ENCODE results near the gene PEAK3. TPM values are rescaled to one million over a fixed set of nuclear protein-coding genes. Genes with fewer than 3 reads are reported as not detected.

The PEAK3 gene
- total and polyA plus RNA-seq, 10 of the 15 experiments (the other 5 are each of a cell fraction or from before 2014, with no cell fraction given): 0.03 to 0.10 (median 0.05) TPM; not detected in 7

DNA sequence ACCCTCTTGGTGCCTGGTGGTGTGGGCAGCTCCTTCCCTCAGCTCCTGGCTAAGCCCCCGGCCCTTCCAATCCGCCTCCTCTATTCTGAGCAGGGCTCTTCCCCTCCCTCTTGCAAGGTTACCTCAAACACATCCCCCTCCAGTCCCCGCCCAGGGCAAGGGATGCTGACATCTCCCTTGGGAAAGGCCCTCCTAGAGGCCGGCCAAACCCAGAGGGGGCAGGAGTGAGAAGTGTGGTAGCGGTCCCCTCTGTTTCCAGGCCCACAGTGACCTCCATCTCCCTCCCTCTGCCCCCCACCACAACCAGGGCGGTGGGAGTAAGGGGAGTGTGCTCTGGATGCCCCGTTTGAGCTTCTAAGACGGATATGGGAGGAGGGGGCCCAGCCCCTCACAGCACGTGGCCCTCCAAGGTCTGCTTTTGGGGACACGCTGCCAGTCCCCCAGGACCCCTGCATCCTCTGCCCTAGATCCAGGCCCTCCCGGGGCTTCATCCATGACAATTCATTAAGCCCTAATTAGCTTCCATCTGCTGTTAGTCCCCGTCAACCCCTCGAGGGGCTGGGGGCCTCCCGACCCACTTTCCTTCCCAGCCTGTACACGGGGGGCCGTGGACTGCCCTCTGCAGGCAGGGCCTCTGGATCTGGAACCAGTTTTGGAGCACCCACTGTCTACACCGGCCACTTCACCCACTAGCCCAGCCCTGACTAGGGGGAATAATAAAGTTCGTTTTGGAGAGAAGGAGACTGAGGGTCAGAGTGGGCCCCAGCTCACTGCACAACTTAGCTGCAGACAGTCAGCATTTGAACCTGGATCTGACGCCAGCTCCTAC lies 23.7 kb upstream of the PEAK3 start:
- POLR2A ChIA-PET: no interaction called here
- FAIRE-seq (no peak), ATAC-seq (no peak; the same call in 2 of the 3 replicates), DNase-seq (ENCODE audit: low read depth, low spot score) (no peak)
- Histone ChIP-seq H2AFZ (ENCODE audit: control insufficient read depth, low read depth, low read length) (no peak overlapping the region), H3K4me1 (ENCODE audit: control insufficient read depth, insufficient read depth, low read length) (peaks cover 3% of the 10 kb centered on the region; the same call in 1 of the 2 replicates), H3K27ac (ENCODE audit: control insufficient read depth, insufficient read depth) (no peak overlapping the region), H3K4me3 (no peak overlapping the region), H3K79me2 (ENCODE audit: control insufficient read depth, insufficient read depth, low read length) (no peaks in the 10 kb centered on the region), H3K4me2 (ENCODE audit: control insufficient read depth, insufficient read depth) (no peak overlapping the region), H3K27me3 (replicated peaks in 1 of 2; ENCODE audit: control insufficient read depth in 2 of 2, insufficient read depth in 2 of 2, low read length in 1 of 2) (peaks cover 9 to 15% of the 10 kb centered on the region in 2 experiments), H4K20me1 (ENCODE audit: control insufficient read depth, insufficient read depth) (no peaks in the 10 kb centered on the region), H3K36me3 (ENCODE audit: control insufficient read depth in 2 of 2, insufficient read depth in 2 of 2, low read length in 1 of 2) (no peaks in the 10 kb centered on the region), H3K9ac (ENCODE audit: control insufficient read depth, insufficient read depth, low read length) (no peak overlapping the region), H3K9me3 (replicated peaks; ENCODE audit: control insufficient read depth, insufficient read depth, low read length) (no peaks in the 10 kb centered on the region)
- BruUV-seq (replicated peaks): no TSS peak
- TF ChIP-seq LARP7 (IDR thresholded peaks at IDR 0.05) (no peak), MEF2A (IDR thresholded peaks at IDR 0.05; ENCODE audit: insufficient read depth, low read depth, low read length) (no peak), EP300 (IDR thresholded peaks at IDR 0.05; ENCODE audit: borderline replicate concordance in 1 of 2, control insufficient read depth in 1 of 2, low read depth in 2 of 2, low read length in 2 of 2) (no peak), HCFC1 (IDR thresholded peaks at IDR 0.05; ENCODE audit: low read length) (no peak), MTA2 (IDR thresholded peaks at IDR 0.05; ENCODE audit: low read depth) (no peak), IKZF1 (conservative IDR thresholded peaks at IDR 0.05) (no peak), JUND (IDR thresholded peaks at IDR 0.05; ENCODE audit: low read depth, low read length) (no peak), HDAC2 (IDR thresholded peaks at IDR 0.05) (no peak), MYB (IDR thresholded peaks at IDR 0.05; ENCODE audit: borderline replicate concordance, low read depth, low read length) (no peak), NFIC (IDR thresholded peaks at IDR 0.05; ENCODE audit: low read depth, low read length) (no peak), SUZ12 (IDR thresholded peaks at IDR 0.05; ENCODE audit: unreplicated experiment) (no peak), JUNB (IDR thresholded peaks at IDR 0.05) (no peak), ZNF384 (IDR thresholded peaks at IDR 0.05; ENCODE audit: borderline replicate concordance, low read depth, low read length) (no peak), CBX3 (IDR thresholded peaks at IDR 0.05; ENCODE audit: borderline replicate concordance, low read depth) (no peak), GATAD2B (conservative IDR thresholded peaks at IDR 0.05; ENCODE audit: low read depth) (no peak), IRF4 (IDR thresholded peaks at IDR 0.05; ENCODE audit: low read depth, low read length) (no peak), KAT2A (conservative IDR thresholded peaks at IDR 0.05; ENCODE audit: control insufficient read depth, low read depth, low read length) (no peak)
- TF ChIP-seq, protein P1, sequence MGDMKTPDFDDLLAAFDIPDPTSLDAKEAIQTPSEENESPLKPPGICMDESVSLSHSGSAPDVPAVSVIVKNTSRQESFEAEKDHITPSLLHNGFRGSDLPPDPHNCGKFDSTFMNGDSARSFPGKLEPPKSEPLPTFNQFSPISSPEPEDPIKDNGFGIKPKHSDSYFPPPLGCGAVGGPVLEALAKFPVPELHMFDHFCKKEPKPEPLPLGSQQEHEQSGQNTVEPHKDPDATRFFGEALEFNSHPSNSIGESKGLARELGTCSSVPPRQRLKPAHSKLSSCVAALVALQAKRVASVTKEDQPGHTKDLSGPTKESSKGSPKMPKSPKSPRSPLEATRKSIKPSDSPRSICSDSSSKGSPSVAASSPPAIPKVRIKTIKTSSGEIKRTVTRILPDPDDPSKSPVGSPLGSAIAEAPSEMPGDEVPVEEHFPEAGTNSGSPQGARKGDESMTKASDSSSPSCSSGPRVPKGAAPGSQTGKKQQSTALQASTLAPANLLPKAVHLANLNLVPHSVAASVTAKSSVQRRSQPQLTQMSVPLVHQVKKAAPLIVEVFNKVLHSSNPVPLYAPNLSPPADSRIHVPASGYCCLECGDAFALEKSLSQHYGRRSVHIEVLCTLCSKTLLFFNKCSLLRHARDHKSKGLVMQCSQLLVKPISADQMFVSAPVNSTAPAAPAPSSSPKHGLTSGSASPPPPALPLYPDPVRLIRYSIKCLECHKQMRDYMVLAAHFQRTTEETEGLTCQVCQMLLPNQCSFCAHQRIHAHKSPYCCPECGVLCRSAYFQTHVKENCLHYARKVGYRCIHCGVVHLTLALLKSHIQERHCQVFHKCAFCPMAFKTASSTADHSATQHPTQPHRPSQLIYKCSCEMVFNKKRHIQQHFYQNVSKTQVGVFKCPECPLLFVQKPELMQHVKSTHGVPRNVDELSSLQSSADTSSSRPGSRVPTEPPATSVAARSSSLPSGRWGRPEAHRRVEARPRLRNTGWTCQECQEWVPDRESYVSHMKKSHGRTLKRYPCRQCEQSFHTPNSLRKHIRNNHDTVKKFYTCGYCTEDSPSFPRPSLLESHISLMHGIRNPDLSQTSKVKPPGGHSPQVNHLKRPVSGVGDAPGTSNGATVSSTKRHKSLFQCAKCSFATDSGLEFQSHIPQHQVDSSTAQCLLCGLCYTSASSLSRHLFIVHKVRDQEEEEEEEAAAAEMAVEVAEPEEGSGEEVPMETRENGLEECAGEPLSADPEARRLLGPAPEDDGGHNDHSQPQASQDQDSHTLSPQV (IDR thresholded peaks at IDR 0.05): no peak
- SMC1A ChIA-PET (ENCODE audit: uncharacterized antibody, unreplicated experiment): no interaction called here
- RAD21 ChIA-PET (ENCODE audit: unreplicated experiment): interaction anchor here (1.2 kb wide), 1 partner anchor 20 kb away, joined by 4 read pairs; no protein-coding TSS in a partner anchor
- intact Hi-C loops (cut with micrococcal nuclease; ENCODE audit: unreplicated experiment) (no loop called here), in situ Hi-C loops (cut with MboI) (no loop called here)
- CTCF ChIA-PET: interaction anchor here (0.5 kb wide), 1 partner anchor 160 kb away, joined by 3 read pairs; no protein-coding TSS in a partner anchor
- WGBS (ENCODE audit: insufficient coverage, insufficient replicate concordance, low lambda C conversion rate, missing lambda C conversion rate): 40% methylated on average over 17 of the region's 19 CpGs
